Prostate gland (tissue), 2 donors: ENCODE measurements around the gene CLSTN1. TPM values are rescaled to one million over a fixed set of nuclear protein-coding genes. Genes with fewer than 3 reads are reported as not detected.
A peak's percentile ranks its signal among the peaks of the same experiment; 100 is the strongest.
"Not testable (repeated sequence)": the region's sequence is repeated elsewhere in the genome, so short reads cannot be mapped to it uniquely, and the experiment has no call there.

ENCODE experiments used
- DNase-seq: peaks from one replicate; pipeline ENCODE4 v3.0.0-alpha.2; 2019; ENCODE audit warnings: low spot score
- H3K27ac ChIP-seq, 2 donors: fragments of 200-600 bp; sonication (generic); 2 replicates each; pipeline ENCODE4 v1.5.1; 2017 to 2019
- H3K27me3 ChIP-seq: fragments of 200-600 bp; sonication (generic); replicated peaks from 2 replicates; pipeline ENCODE4 v1.5.1; 2019; ENCODE audit not compliant: insufficient read depth
- H3K36me3 ChIP-seq, 2 donors: fragments of 200-600 bp; sonication (generic); 1 replicate in 1 of 2; 2 replicates in 1 of 2; pipeline versions ENCODE4 v1.5.1 to v1.8.1; 2017 to 2019
- H3K4me1 ChIP-seq: fragments of 200-600 bp; sonication (generic); replicated peaks from 2 replicates; pipeline ENCODE4 v1.5.1; 2019
- H3K4me3 ChIP-seq, 2 donors: fragments of 200-600 bp; sonication (generic); 2 replicates each; pipeline ENCODE4 v1.5.1; 2017 to 2019
- H3K9me3 ChIP-seq: fragments of 200-600 bp; sonication (generic); 2 replicates; pipeline ENCODE4 v1.5.1; 2017
- POLR2A ChIP-seq: fragments of 450-650 bp; IDR thresholded peaks from one replicate; pipeline ENCODE4 v1.6.1; 2016; ENCODE audit warnings: antibody characterized with exemption, mild to moderate bottlenecking
- POLR2AphosphoS5 ChIP-seq: sonication (generic); formaldehyde crosslinking; IDR thresholded peaks from one replicate; pipeline ENCODE4 v1.6.1; 2017; ENCODE audit warnings: antibody characterized with exemption
- WGBS: methylation state at CpG from one replicate; pipeline ENCODE4 v1.1.5; 2018; 5-methylcytosine and 5-hydroxymethylcytosine counted together
- intact Hi-C: fragments of 100-400 bp; cut with DNase I; formaldehyde crosslinking; loops from one replicate; pipeline ENCODE4 v1.14.2; 2022
- total RNA-seq, 2 donors: library from RNA; depleted of rRNA; stranded (reverse); fragments of >200 nt; gene quantifications; one replicate each; pipeline ENCODE4 v1.1.0, GENCODE V29; 2016
- TF ChIP-seq, protein P1 (sequence below), 4 experiments: fragments of 200-600 bp in 2 of 4; fragments of 450-650 bp in 2 of 4; sonication (generic) in 2 of 4; IDR thresholded peaks; 1 replicate in 3 of 4; 2 replicates in 1 of 4; pipeline ENCODE4 v1.5.1; 2016 to 2019; ENCODE audit warnings: antibody characterized with exemption in 4 of 4, mild to moderate bottlenecking in 2 of 4, moderate library complexity in 2 of 4

The CLSTN1 gene
- total RNA-seq, 2 donors from 2014 or later = 133 to 230 TPM

GRCh38 chr1:9716404-9717192 is 107.2 kb downstream of the CLSTN1 start:
- 90% methylated on average over 29 of the region's 29 CpGs for WGBS
- Histone ChIP-seq H3K9me3 (no peaks in the 10 kb centered on the region), H3K27me3 (no peaks in the 10 kb centered on the region), H3K4me1 (no peaks in the 10 kb centered on the region), H3K4me3 (peak overlapping the region in 1 of 2 donors; percentile 1), H3K27ac (no peak overlapping the region), H3K36me3 (no peaks in the 10 kb centered on the region)
- DNase-seq = no peak
- TF ChIP-seq POLR2AphosphoS5 = no peak
- TF ChIP-seq, protein P1, sequence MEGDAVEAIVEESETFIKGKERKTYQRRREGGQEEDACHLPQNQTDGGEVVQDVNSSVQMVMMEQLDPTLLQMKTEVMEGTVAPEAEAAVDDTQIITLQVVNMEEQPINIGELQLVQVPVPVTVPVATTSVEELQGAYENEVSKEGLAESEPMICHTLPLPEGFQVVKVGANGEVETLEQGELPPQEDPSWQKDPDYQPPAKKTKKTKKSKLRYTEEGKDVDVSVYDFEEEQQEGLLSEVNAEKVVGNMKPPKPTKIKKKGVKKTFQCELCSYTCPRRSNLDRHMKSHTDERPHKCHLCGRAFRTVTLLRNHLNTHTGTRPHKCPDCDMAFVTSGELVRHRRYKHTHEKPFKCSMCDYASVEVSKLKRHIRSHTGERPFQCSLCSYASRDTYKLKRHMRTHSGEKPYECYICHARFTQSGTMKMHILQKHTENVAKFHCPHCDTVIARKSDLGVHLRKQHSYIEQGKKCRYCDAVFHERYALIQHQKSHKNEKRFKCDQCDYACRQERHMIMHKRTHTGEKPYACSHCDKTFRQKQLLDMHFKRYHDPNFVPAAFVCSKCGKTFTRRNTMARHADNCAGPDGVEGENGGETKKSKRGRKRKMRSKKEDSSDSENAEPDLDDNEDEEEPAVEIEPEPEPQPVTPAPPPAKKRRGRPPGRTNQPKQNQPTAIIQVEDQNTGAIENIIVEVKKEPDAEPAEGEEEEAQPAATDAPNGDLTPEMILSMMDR (IDR thresholded peaks at IDR 0.05) = no peak
- intact Hi-C loops = no loop called here

DNA sequence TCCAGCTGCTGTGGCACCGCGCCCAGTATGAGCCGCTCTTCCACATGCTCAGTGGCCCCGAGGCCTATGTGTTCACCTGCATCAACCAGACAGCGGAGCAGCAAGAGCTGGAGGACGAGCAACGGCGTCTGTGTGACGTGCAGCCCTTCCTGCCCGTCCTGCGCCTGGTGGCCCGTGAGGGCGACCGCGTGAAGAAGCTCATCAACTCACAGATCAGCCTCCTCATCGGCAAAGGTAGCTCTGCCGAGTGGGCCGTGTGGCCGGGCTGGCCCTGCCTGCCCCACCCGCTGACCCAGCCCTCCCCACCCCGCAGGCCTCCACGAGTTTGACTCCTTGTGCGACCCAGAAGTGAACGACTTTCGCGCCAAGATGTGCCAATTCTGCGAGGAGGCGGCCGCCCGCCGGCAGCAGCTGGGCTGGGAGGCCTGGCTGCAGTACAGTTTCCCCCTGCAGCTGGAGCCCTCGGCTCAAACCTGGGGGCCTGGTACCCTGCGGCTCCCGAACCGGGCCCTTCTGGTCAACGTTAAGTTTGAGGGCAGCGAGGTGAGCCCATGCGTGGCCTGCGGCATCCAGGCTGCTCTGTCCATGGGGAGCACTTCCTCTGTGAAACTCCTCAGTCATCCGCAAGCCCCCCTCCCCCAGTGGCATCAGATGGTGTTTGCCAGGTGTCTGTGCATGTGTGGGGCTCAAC is 108.1 kb downstream of the CLSTN1 start:
- no peaks in the 10 kb centered on the region for H3K9me3 ChIP-seq
- no peak for TF ChIP-seq POLR2AphosphoS5
- no peak for TF ChIP-seq POLR2A
- TF ChIP-seq, protein P1 (IDR thresholded peaks at IDR 0.05) = no peak
- H3K4me1 ChIP-seq = no peaks in the 10 kb centered on the region
- WGBS = 86% methylated on average over 39 of the region's 40 CpGs
- no peak for DNase-seq
- H3K4me3 ChIP-seq = no peak overlapping the region
- no peak overlapping the region for H3K27ac ChIP-seq
- H3K36me3 ChIP-seq = no peaks in the 10 kb centered on the region
- intact Hi-C loops = no loop called here
- no peaks in the 10 kb centered on the region for H3K27me3 ChIP-seq

GRCh38 chr1:9714257-9714718 is 109.5 kb downstream of the CLSTN1 start:
- DNase-seq = no peak
- H3K27me3 ChIP-seq = no peaks in the 10 kb centered on the region
- no peak for TF ChIP-seq POLR2A
- TF ChIP-seq, protein P1 (IDR thresholded peaks at IDR 0.05) = no peak
- no peak for TF ChIP-seq POLR2AphosphoS5
- H3K9me3 ChIP-seq = no peaks in the 10 kb centered on the region
- H3K4me3 ChIP-seq = no peak overlapping the region
- no peaks in the 10 kb centered on the region for H3K36me3 ChIP-seq
- no peaks in the 10 kb centered on the region for H3K4me1 ChIP-seq
- no peak overlapping the region for H3K27ac ChIP-seq
- intact Hi-C loops = no loop called here
- 67% methylated on average over 6 of the region's 6 CpGs for WGBS

DNA sequence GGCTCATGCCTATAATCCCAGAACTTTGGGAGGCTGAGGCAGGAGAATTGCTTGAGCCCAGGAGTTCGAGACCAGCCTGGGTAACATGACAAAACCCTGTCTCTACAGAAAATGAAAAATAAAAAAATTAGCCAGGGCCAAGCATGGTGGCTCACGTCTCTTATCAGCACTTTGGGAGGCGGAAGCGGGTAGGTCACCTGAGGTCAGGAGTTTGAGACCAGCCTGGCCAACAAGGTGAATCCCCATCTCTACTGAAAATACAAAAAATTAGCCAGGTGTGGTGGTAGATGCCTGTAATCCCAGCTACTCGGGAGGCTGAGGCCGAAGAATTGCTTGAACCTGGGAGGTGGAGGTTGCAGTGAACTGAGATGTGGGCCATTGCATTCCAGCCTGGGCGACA is 111.0 kb downstream of the CLSTN1 start:
- H3K27ac ChIP-seq, H3K4me3 ChIP-seq, DNase-seq, H3K4me1 ChIP-seq, H3K27me3 ChIP-seq, H3K9me3 ChIP-seq, H3K36me3 ChIP-seq, intact Hi-C loops: not testable (repeated sequence)
- 92% methylated on average over 7 of the region's 7 CpGs for WGBS

DNA sequence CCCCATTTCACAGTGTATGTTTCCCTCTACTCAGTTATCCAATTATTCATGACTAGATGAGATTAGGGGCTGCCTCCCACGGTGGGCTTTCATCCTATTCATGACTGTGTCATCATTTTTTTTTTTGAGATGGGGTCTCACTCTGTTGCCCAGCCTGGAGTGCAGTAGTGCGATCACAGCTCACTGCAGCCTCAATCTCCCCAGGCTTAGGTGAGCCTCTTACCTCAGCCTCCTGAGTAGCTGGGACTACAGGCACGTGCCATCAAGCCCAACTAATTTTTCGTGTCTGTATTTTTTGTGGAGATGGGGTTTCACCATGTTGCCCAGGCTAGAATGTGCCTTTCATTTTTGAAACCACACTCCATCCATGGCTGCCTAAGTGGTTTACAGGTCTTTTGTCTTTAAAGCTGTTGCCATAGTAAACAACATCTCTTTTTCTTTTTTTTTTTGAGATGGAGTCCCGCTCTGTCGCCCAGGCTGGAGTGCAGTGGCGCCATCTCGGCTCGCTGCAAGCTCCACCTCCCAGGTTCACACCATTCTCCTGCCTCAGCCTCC is 112.2 kb downstream of the CLSTN1 start:
- no peak for DNase-seq
- H3K4me1 ChIP-seq = no peaks in the 10 kb centered on the region
- no peak overlapping the region for H3K27ac ChIP-seq
- no peaks in the 10 kb centered on the region for H3K36me3 ChIP-seq
- intact Hi-C loops = no loop called here
- no peaks in the 10 kb centered on the region for H3K9me3 ChIP-seq
- no peak overlapping the region for H3K4me3 ChIP-seq
- no peaks in the 10 kb centered on the region for H3K27me3 ChIP-seq
- 89% methylated on average over 9 of the region's 9 CpGs for WGBS
- TF ChIP-seq, protein P1 (IDR thresholded peaks at IDR 0.05) = no peak
- TF ChIP-seq POLR2AphosphoS5 = no peak
- TF ChIP-seq POLR2A = no peak
